Subcutaneous abdominal adipose tissue (tissue), 5 donors: ENCODE data around the gene ZNF536.

Experiments
- H3K27ac ChIP-seq: one replicate; pipeline ENCODE4 v1.7.0; 2013; ENCODE audit warnings: low read depth, mild to moderate bottlenecking, inconsistent platforms, low read length, moderate library complexity
- H3K27me3 ChIP-seq, 5 donors: one replicate each; pipeline ENCODE4 v1.7.0; 2013; ENCODE audit warnings: low read length in 5 of 5, inconsistent platforms in 1 of 5; ENCODE audit not compliant: control insufficient read depth in 5 of 5, insufficient read depth in 4 of 5
- H3K36me3 ChIP-seq, 5 donors: one replicate each; pipeline ENCODE4 v1.7.0; 2013; ENCODE audit warnings: low read length in 5 of 5; ENCODE audit not compliant: control insufficient read depth in 5 of 5, insufficient read depth in 5 of 5
- H3K4me1 ChIP-seq, 5 donors: one replicate each; pipeline ENCODE4 v1.7.0; 2013; ENCODE audit warnings: low read length in 5 of 5, mild to moderate bottlenecking in 3 of 5, moderate library complexity in 1 of 5; ENCODE audit not compliant: control insufficient read depth in 5 of 5, insufficient read depth in 5 of 5
- H3K4me3 ChIP-seq, 5 donors: one replicate each; pipeline ENCODE4 v1.7.0; 2013; ENCODE audit warnings: low read length in 5 of 5, low read depth in 1 of 5
- H3K9ac ChIP-seq, 5 donors: one replicate each; pipeline ENCODE4 v1.7.0; 2013; ENCODE audit warnings: low read length in 5 of 5, mild to moderate bottlenecking in 4 of 5, moderate library complexity in 3 of 5
- H3K9me3 ChIP-seq, 5 donors: one replicate each; pipeline ENCODE4 v1.7.0; 2013; ENCODE audit warnings: low read length in 5 of 5; ENCODE audit not compliant: control insufficient read depth in 5 of 5
- donor health status: healthy.
- donor health status: healthy.
- donor health status: healthy.
- donor health status: healthy.
- donor health status: healthy.

The ZNF536 gene

DNA sequence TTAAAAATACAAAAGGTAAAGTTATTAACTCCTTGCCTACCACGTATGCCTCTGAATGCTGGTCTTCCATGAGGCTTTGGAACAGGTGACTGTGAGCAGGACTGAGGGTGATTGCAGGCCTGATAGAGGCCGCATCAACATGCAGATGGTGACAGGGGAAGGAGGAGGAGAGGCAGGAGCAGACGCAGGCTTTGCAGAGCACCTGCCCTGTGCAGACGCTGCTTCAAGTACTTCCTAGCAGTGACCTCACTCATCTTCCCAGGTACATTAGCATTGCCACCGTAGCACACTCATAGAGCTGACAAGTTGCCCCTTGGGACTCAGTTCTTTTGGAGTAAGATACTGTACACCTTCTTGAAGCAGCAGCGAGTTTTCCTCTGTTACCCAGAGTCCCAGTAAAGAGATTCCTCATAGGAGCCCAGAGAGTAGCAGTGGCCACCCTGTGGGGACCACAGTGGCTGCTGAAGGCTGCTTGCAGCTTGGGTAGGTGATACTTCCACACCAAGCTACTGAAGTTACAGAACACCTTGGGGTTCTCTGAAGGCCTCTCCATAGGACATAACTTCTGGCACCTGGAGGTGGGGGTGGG, 56.0 kb downstream of the ZNF536 start:
- peaks cover 0 to 2% (median 0%) of the 10 kb centered on the region in 5 donors for H3K9me3 ChIP-seq
- no peaks in the 10 kb centered on the region for H3K4me1 ChIP-seq
- no peak overlapping the region for H3K9ac ChIP-seq
- H3K36me3 ChIP-seq = no peaks in the 10 kb centered on the region
- no peak overlapping the region for H3K4me3 ChIP-seq
- H3K27ac ChIP-seq = no peak overlapping the region
- H3K27me3 ChIP-seq = peaks cover 0 to 3% (median 2%) of the 10 kb centered on the region in 5 donors

DNA sequence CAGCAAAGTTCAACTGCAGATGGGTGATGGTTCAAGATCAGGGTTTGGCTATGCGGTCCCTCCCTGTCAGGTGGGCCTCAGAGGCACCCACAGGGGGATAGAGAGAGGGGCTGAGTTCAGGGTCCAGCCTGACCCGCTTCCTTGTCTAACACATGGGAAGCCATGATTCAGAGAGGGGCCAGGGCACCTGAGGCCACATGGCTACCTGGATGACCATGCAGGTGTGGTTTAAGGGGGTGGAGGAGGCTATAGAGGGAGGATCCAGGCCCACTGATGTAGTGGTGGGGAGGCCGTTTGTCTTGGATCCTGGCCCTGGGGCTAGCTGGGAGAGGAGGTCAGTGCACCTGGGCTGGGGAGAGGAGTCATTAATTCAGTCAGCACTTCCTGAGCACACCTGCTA, 56.7 kb downstream of the ZNF536 start:
- Histone ChIP-seq H3K27ac (no peak overlapping the region), H3K4me1 (no peaks in the 10 kb centered on the region), H3K27me3 (peaks cover 0 to 3% (median 0%) of the 10 kb centered on the region in 5 donors)

DNA sequence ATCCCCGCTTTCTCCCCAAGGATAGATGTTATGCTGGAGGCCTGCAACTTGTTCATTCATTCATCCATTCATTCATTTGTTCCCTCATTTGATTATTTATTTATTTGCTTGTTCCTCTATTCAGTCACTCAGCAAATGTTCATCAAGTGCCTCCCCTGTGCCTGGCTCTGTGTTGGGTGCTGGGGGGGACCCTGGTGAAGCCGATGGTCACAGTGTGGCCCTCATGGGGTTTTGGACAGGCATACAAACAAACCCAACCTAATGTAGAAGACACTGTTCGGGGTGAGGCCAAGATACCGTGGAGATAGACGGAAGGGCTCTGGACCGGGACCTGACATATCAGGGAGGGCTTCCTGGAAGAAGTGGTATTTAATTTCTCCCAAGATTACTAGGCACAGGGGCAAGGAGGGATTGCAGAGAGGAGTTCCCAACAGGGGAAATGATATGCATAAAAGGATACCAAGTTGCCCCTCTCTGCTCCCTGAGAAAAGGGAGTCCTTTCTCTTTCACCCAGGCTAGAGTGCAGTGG, 58.1 kb downstream of the ZNF536 start:
- Histone ChIP-seq H3K36me3 (no peaks in the 10 kb centered on the region), H3K9me3 (peaks cover 0 to 5% (median 0%) of the 10 kb centered on the region in 5 donors), H3K9ac (no peak overlapping the region), H3K4me3 (no peak overlapping the region), H3K27ac (no peak overlapping the region), H3K4me1 (no peaks in the 10 kb centered on the region), H3K27me3 (peaks cover 0 to 3% (median 0%) of the 10 kb centered on the region in 5 donors)

More for the DNA sequence above, 56.7 kb downstream of the ZNF536 start:
- H3K36me3 ChIP-seq = no peaks in the 10 kb centered on the region
- H3K4me3 ChIP-seq = no peak overlapping the region
- no peak overlapping the region for H3K9ac ChIP-seq
- peaks cover 0 to 2% (median 0%) of the 10 kb centered on the region in 5 donors for H3K9me3 ChIP-seq

DNA sequence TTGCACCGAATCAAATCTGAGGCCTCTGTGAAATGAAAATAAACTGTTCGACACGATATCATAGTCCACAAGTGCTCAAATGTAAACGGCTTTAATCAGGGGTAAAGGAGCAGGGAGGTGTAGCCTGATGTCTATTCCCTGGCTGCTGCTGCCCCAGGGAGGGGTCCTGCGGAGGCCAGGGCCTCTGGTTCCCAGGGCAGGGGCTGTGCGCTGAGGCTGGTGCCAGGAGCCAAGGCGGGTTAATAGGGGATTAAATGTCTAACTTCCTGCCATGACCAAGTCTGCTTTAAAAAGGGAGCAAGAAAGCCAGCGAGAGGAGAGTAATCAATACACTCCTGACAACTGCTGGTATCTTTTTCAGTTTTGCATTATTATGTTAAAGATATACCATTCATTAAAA, 59.4 kb downstream of the ZNF536 start:
- Histone ChIP-seq H3K36me3 (no peaks in the 10 kb centered on the region), H3K9ac (no peak overlapping the region), H3K27me3 (peaks cover 0 to 3% (median 0%) of the 10 kb centered on the region in 5 donors), H3K27ac (no peak overlapping the region), H3K4me1 (no peaks in the 10 kb centered on the region), H3K9me3 (peaks cover 0 to 5% (median 0%) of the 10 kb centered on the region in 5 donors), H3K4me3 (no peak overlapping the region)

DNA sequence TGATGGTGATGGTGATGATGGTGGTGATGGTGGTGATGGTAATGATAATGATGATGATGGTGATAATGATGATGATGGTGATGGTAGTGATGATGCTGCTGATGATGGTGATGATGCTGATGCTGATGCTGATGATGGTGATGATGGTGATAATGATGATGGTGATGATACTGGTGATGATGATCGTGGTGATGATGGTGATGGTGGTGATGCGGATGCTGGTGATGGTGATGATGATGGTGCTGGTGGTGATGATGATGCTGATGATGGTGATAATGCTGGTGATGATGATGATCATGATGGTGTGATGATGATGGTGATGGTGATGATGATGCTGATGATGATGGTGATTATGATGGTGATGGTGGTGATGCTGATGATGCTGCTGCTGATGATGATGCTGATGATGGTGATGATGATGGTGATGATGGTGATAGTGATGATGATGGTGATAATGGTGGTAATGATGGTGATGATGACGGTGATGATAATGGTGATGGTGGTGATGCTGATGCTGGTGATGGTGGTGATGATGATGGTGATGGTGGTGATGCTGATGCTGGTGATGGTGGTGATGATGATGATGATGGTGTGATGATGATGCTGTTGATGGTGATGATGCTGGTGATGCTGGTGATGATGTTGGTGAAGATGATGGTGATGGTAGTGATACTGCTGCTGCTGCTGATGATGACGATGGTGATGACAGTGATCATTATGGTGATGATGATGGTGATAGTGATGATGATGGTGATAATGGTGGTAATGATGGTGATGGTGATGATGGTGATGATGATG, 62.8 kb downstream of the ZNF536 start:
- H3K4me1 ChIP-seq = no peaks in the 10 kb centered on the region
- peaks cover 0 to 3% (median 0%) of the 10 kb centered on the region in 5 donors for H3K27me3 ChIP-seq
- peaks cover 0 to 5% (median 0%) of the 10 kb centered on the region in 5 donors for H3K9me3 ChIP-seq
- H3K9ac ChIP-seq = no peak overlapping the region
- H3K27ac ChIP-seq = no peak overlapping the region
- H3K36me3 ChIP-seq = no peaks in the 10 kb centered on the region
- H3K4me3 ChIP-seq = no peak overlapping the region

DNA sequence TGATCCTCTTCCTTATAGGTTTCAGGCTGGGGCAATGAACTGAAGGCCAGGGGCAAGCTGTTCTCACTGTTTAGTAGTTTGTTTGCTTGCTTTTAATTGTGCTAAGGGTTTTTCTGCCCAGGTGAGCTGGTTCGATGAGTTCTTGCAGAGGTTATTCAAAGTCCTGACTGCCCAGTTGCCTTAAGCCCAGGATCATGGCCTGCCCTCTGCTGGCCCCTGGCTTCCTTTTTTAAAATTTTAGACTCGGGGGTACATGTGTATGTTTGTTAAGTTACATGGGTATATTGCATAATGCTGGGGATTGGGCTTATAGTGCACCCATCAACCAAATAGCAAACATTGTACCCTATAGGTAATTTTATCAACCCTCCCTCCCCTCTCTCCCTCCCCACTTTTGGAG, 65.7 kb downstream of the ZNF536 start:
- H3K27ac ChIP-seq = no peak overlapping the region

DNA sequence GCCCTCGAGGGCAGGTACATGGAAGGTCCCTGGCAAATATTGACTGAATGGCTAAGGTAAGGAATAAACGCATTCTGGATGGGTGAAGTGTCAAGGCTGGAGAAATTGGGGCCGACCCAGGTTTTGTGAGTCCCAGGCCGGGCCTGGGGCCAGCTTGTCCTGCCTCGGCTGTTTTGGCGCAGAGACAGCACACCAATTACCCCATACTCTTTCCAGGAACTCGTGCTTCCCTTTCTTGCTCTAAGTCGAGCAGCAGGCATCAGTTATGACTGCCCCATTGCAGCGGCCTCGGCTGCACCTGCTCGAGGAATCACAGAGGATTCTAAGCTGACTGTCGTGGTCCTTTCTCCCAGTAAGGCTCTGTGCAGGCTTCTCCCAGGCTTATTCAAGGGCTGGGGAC, 67.1 kb downstream of the ZNF536 start:
- Histone ChIP-seq H3K4me3 (no peak overlapping the region), H3K9me3 (peaks cover 0 to 5% (median 0%) of the 10 kb centered on the region in 5 donors), H3K4me1 (no peaks in the 10 kb centered on the region)

More for the DNA sequence above, 65.7 kb downstream of the ZNF536 start:
- Histone ChIP-seq H3K9ac (no peak overlapping the region), H3K4me3 (no peak overlapping the region), H3K27me3 (peaks cover 0 to 6% (median 3%) of the 10 kb centered on the region in 5 donors), H3K9me3 (peaks cover 0 to 5% (median 0%) of the 10 kb centered on the region in 5 donors), H3K36me3 (no peaks in the 10 kb centered on the region), H3K4me1 (no peaks in the 10 kb centered on the region)

DNA sequence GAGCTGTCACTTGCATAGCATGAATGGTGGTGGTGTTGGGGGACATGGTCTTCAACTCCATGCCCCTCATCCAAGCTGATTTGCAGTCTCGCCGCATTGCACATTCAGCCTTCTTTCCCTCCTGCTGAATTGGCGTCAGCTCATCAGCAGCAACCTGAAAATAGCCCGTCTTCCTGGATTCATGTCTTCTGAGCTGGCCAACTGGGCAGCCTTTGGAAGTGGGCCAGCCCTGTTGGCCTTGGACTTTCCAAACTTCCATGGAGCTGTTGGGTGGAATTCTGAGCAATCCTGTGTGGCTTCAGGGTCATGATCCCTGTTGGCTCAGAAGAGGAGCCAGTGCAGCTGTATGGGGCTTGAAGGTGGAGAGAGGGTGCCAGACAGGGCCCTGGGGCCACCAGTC, 68.8 kb downstream of the ZNF536 start:
- Histone ChIP-seq H3K27me3 (peaks cover 2 to 9% (median 4%) of the 10 kb centered on the region in 5 donors), H3K9ac (no peak overlapping the region), H3K36me3 (no peaks in the 10 kb centered on the region), H3K9me3 (peaks cover 0 to 2% (median 0%) of the 10 kb centered on the region in 5 donors), H3K4me3 (no peak overlapping the region), H3K27ac (no peak overlapping the region), H3K4me1 (no peaks in the 10 kb centered on the region)

More for the DNA sequence above, 67.1 kb downstream of the ZNF536 start:
- H3K27ac ChIP-seq = no peak overlapping the region
- H3K36me3 ChIP-seq = no peaks in the 10 kb centered on the region
- peaks cover under 1 to 6% (median 4%) of the 10 kb centered on the region in 5 donors for H3K27me3 ChIP-seq
- no peak overlapping the region for H3K9ac ChIP-seq

DNA sequence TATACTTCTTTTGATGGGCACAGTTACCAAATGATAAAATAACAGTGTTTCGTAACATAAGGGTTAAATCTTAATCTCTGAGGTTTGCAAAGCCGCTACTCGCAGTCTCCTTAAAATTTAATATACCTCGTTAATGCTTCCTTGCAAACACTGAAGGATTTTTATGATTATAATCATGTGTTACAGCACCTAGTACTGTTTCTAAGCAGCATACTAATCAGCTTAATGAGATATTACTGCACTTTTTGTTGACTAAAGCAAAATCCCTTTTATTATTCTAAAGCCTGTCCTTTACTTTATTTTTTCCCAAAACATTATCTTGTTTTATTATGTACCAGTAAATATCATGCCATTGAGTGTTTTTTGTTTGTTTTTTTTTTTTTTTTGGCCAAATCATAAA, 70.5 kb downstream of the ZNF536 start:
- no peak overlapping the region for H3K4me3 ChIP-seq
- no peak overlapping the region for H3K9ac ChIP-seq
- H3K9me3 ChIP-seq = peaks cover 0 to 2% (median 0%) of the 10 kb centered on the region in 5 donors
- H3K27ac ChIP-seq = no peak overlapping the region
- no peaks in the 10 kb centered on the region for H3K4me1 ChIP-seq
- H3K27me3 ChIP-seq = peaks cover 2 to 12% (median 4%) of the 10 kb centered on the region in 5 donors
- no peaks in the 10 kb centered on the region for H3K36me3 ChIP-seq
